Fibroblast of mammary gland (primary cell): Measurements from ENCODE around the gene VMP1.

Source experiments
- DNase-seq: peaks from one replicate; pipeline ENCODE4 v3.0.0-alpha.2; 2010; ENCODE audit warnings: low read depth
- H3K4me3 ChIP-seq: 2 replicates; pipeline ENCODE4 v1.5.1; 2011; ENCODE audit warnings: low read depth, mild to moderate bottlenecking, low read length, moderate library complexity; ENCODE audit not compliant: control insufficient read depth
- CTCF ChIP-seq: conservative IDR thresholded peaks from 2 replicates; pipeline ENCODE4 v1.5.1; 2011; ENCODE audit warnings: low read depth, low read length, inconsistent platforms; ENCODE audit not compliant: control insufficient read depth, insufficient read depth

The VMP1 gene

DNA sequence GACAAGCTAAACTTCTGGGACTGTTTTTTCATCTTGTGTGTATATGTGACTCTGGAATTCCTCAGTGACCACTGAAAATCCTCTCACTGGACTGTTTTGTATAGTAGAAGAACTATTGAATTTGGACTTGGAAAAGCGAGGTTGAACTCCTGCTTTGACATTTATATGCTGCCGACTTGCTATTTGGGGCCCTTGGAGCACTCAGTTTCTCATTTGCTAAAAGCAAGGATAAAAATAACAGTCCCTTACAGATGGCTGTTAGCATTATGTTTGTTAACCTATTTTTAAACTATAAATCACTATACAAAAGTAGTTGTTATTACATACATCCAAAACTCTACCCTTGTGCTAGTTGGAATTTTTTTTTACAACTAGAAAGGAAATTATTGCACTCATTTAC, 9.0 kb downstream of the VMP1 start:
- DNase-seq = no peak
- no peak overlapping the region for H3K4me3 ChIP-seq
- TF ChIP-seq CTCF = no peak

DNA sequence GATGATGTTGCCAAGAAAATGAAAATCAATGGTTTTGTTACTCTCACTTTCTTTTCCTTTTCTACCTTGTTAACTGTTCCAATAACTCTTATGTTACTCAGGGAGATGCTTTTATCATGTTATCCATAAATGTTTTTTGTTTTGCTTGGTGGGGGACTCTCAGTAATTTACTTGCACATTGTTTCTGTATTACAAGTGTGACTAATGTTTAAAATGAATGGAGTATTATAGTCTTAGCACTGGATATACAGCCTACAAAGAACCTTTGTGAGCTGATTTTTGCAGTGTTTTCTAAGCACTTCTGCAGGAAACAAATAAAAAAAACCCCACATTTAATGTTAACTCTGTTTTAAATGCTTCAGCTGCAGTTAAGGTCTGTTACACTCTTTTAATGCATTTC, 12.1 kb downstream of the VMP1 start:
- TF ChIP-seq CTCF = no peak
- DNase-seq = no peak
- no peak overlapping the region for H3K4me3 ChIP-seq

GRCh38 chr17:59722623-59723022, 15.2 kb downstream of the VMP1 start:
- TF ChIP-seq CTCF = no peak
- H3K4me3 ChIP-seq = no peak overlapping the region
- no peak for DNase-seq

DNA sequence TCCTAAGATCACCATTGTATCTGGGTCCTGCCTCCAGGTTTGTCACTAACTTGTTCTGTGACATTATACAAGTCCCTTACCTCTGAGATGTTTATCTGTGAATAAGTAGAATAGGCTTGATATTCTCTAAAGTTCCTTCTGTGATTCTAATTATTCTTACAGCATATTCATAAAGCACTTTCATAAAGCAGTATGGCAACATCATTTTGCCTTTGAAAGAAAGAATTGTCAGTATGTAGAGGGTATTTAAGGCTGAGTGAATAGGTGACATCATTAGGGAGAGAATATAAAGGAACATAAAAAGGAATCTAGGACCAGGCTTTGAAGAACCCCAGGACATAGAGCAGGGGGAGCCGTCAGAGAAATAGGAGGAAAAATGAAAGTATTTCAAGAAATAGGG, 15.6 kb downstream of the VMP1 start:
- no peak overlapping the region for H3K4me3 ChIP-seq
- DNase-seq = no peak
- no peak for TF ChIP-seq CTCF

GRCh38 chr17:59723607-59724006, 16.2 kb downstream of the VMP1 start:
- DNase-seq = no peak
- no peak for TF ChIP-seq CTCF
- no peak overlapping the region for H3K4me3 ChIP-seq

DNA sequence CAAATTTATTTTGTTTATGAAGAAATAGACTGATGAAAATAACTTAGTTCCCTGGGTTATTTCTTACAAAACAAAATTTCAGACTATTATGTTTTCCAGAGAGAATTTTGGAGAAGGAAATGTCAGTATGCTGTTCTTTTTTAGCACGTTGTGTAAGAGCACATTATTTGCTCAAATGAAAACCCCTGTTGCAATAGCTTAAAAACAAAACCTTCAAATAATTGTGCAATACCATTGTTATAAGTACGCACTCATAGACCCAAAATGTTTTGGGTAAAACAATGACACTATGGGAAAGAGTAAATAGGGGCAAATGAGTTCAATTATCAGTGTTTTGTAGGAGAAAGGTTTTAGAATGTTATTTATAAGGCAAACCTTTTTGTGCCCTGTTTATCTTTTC, 18.2 kb downstream of the VMP1 start:
- peak; percentile 79 for DNase-seq
- no peak for TF ChIP-seq CTCF
- H3K4me3 ChIP-seq = no peak overlapping the region

DNA sequence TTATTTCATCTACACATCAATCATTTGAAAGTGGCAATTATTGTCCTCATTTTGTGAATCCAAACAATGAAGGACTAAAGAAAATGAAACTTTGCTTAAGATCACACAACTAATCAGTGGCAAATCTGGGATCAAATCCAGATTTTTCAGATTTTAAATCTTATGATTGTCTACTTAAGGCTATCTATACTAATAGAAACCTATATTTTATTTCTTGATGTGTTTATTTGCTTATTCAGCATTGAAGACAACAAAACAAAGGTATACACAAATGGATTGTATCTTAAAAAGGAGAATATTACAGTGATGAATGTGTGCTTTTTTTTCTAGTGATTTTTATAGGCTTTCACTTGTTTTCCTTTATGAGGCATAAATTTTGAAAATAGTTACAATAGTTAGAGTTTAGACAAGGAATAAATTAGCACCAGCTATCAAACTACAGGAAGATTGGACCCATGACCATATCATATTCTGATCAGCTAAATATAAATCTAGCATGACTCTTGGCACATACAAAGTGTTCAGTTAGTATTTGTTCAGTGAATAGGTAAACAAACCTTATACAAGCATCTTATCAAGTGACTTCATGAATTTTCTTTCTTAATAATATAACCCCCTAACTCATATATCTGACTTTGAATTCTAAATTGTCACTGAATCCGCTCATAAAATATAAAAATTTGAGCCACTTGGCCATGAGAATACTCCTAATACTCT, 20.5 kb downstream of the VMP1 start:
- no peak for DNase-seq
- no peak for TF ChIP-seq CTCF

More for the DNA sequence above, 20.5 kb downstream of the VMP1 start:
- H3K4me3 ChIP-seq = no peak overlapping the region
